HFFc6 (cell line): ENCODE results near the gene CTSC. TPM values are rescaled to one million over a fixed set of nuclear protein-coding genes. Genes with fewer than 3 reads are reported as not detected.
"Not testable (repeated sequence)": the region's sequence is repeated elsewhere in the genome, so short reads cannot be mapped to it uniquely, and the experiment has no call there.

Source experiments
- DNase-seq: peaks from one replicate; pipeline ENCODE4 v3.0.0-alpha.2; 2018
- H3K27ac Mint-ChIP-seq: 2 replicates; pipeline ENCODE4 v1.8.0; 2020; ENCODE audit warnings: mild to moderate bottlenecking, mixed read lengths
- H3K27me3 Mint-ChIP-seq: 2 replicates; pipeline ENCODE4 v1.8.0; 2021; ENCODE audit warnings: mild to moderate bottlenecking, moderate library complexity, mixed read lengths; ENCODE audit not compliant: insufficient read depth
- H3K36me3 Mint-ChIP-seq: 2 replicates; pipeline ENCODE4 v1.8.0; 2021; ENCODE audit warnings: low read depth, mixed read lengths
- H3K4me1 Mint-ChIP-seq: 2 replicates; pipeline ENCODE4 v1.8.0; 2020; ENCODE audit warnings: low read depth, mixed read lengths
- H3K4me3 Mint-ChIP-seq: 2 replicates; pipeline ENCODE4 v1.8.0; 2020; ENCODE audit warnings: mild to moderate bottlenecking, moderate library complexity, mixed read lengths
- H3K9me3 Mint-ChIP-seq: 2 replicates; pipeline ENCODE4 v1.8.0; 2020; ENCODE audit warnings: mild to moderate bottlenecking, mixed read lengths
- CTCF ChIP-seq: fragments of 200-600 bp; sonication (generic); IDR thresholded peaks from 2 replicates; pipeline ENCODE4 v1.5.0; 2021; ENCODE audit warnings: antibody characterized with exemption, mild to moderate bottlenecking
- total RNA-seq, 6 experiments: library from RNA; stranded (reverse); fragmentation: NEBNext Ultra II Directional; extraction: Animal tissue kit (Norgen Biotek cat#: 25700); gene quantifications; 2 replicates in 1 of 6; 3 replicates in 5 of 6; pipeline ENCODE4 v1.2.3, GENCODE V29; 2021

The CTSC gene
- total RNA-seq, 6 experiments from 2014 or later = 234 to 406 (median 384) TPM

GRCh38 chr11:88249706-88250105 lies 87.8 kb downstream of the CTSC start:
- no peak for DNase-seq
- no peaks in the 10 kb centered on the region for H3K36me3 Mint-ChIP-seq
- peaks cover 15% of the 10 kb centered on the region for H3K4me1 Mint-ChIP-seq
- no peak overlapping the region for H3K27ac Mint-ChIP-seq
- H3K27me3 Mint-ChIP-seq = peaks cover 4% of the 10 kb centered on the region; the same call in 1 of the 2 replicates
- peaks cover 5% of the 10 kb centered on the region; the same call in 1 of the 2 replicates for H3K9me3 Mint-ChIP-seq
- TF ChIP-seq CTCF = no peak
- no peak overlapping the region for H3K4me3 Mint-ChIP-seq

GRCh38 chr11:88246696-88247095 lies 90.8 kb downstream of the CTSC start:
- Mint-ChIP-seq H3K9me3 (peaks cover 9% of the 10 kb centered on the region), H3K4me1 (peaks cover 15% of the 10 kb centered on the region), H3K36me3 (peaks cover 9% of the 10 kb centered on the region; the same call in 1 of the 2 replicates), H3K27ac (peak overlapping the region; percentile 50), H3K27me3 (peaks cover 5% of the 10 kb centered on the region), H3K4me3 (peak overlapping the region; percentile 16; the same call in 1 of the 2 replicates)
- peak; percentile 88 for DNase-seq
- TF ChIP-seq CTCF = no peak

- Mint-ChIP-seq H3K36me3 (peaks cover 11% of the 10 kb centered on the region; the same call in 1 of the 2 replicates), H3K4me1 (peaks cover 15% of the 10 kb centered on the region), H3K9me3 (peaks cover 10% of the 10 kb centered on the region)
- H3K27ac Mint-ChIP-seq, H3K27me3 Mint-ChIP-seq, DNase-seq, H3K4me3 Mint-ChIP-seq: not testable (repeated sequence)
Measured at GRCh38 chr11:88245576-88245975, 92.0 kb downstream of the CTSC start.

Other genes starting within 250 kb of the CTSC start
- 1 to 10 TPM in 5 of 6 experiments, under 1 TPM in 1; 0.55 to 2.4 (median 1.8) TPM for gene RAB38, start 162.3 kb downstream of the CTSC start, total RNA-seq